Upper lobe of left lung (tissue), 6 donors: ENCODE results near the gene CAMK1D. TPM values are rescaled to one million over a fixed set of nuclear protein-coding genes. Genes with fewer than 3 reads are reported as not detected.

ENCODE experiments used
- ATAC-seq, 2 donors: fragments of 200-7000 bp; cut with Tn5 transposase; one replicate each; pipeline ENCODE4 v1.9.1; 2022; ENCODE audit warnings: mild to moderate bottlenecking in 2 of 2, moderate library complexity in 2 of 2; ENCODE audit not compliant: low FRiP score in 2 of 2
- DNase-seq, 2 donors: peaks; one replicate each; pipeline ENCODE4 v3.0.0-alpha.2; 2019 to 2020
- H3K27ac ChIP-seq, 4 donors: fragments of 200-600 bp; sonication (generic); one replicate each; pipeline ENCODE4 v1.5.1; 2016 to 2019
- H3K27me3 ChIP-seq, 4 donors: fragments of 200-600 bp; sonication (generic); one replicate each; pipeline ENCODE4 v1.5.1; 2017 to 2019
- H3K36me3 ChIP-seq, 4 donors: fragments of 200-600 bp; sonication (generic); one replicate each; pipeline ENCODE4 v1.5.1; 2016 to 2019
- H3K4me1 ChIP-seq, 4 donors: fragments of 200-600 bp; sonication (generic); one replicate each; pipeline ENCODE4 v1.5.1; 2018 to 2019
- H3K4me3 ChIP-seq, 4 donors: fragments of 200-600 bp; sonication (generic); one replicate each; pipeline ENCODE4 v1.5.1; 2017 to 2019; ENCODE audit warnings: mild to moderate bottlenecking in 2 of 4, moderate library complexity in 1 of 4
- H3K9me3 ChIP-seq, 4 donors: fragments of 200-600 bp; sonication (generic); one replicate each; pipeline ENCODE4 v1.5.1; 2018 to 2019
- CTCF ChIP-seq, 6 experiments: fragments of 450-650 bp in 4 of 6; fragments of 200-600 bp in 2 of 6; sonication (generic) in 2 of 6; IDR thresholded peaks; one replicate each; pipeline ENCODE4 v1.5.1; 2016 to 2019; ENCODE audit warnings: antibody characterized with exemption in 6 of 6
- EP300 ChIP-seq, 4 donors: sonication (generic); formaldehyde crosslinking; IDR thresholded peaks; one replicate each; pipeline ENCODE4 v1.5.1; 2017; ENCODE audit warnings: antibody characterized with exemption in 4 of 4, control low read depth in 2 of 4
- POLR2A ChIP-seq, 4 donors: fragments of 450-650 bp; IDR thresholded peaks; one replicate each; pipeline ENCODE4 v1.5.1; 2016 to 2017; ENCODE audit warnings: antibody characterized with exemption in 4 of 4, mild to moderate bottlenecking in 2 of 4
- POLR2AphosphoS5 ChIP-seq, 2 donors: sonication (generic); formaldehyde crosslinking; IDR thresholded peaks; one replicate each; pipeline ENCODE4 v1.5.1; 2017; ENCODE audit warnings: antibody characterized with exemption in 2 of 2
- WGBS, 2 donors: methylation state at CpG; one replicate each; pipeline ENCODE4 v1.1.5; 2017 to 2018; 5-methylcytosine and 5-hydroxymethylcytosine counted together
- total RNA-seq, 6 donors: library from RNA; depleted of rRNA in 4 of 6; stranded (reverse); fragments of >200 nt in 4 of 6; gene quantifications; one replicate each; pipeline versions ENCODE4 v1.1.0 to v1.2.1, GENCODE V29; 2016 to 2021
- donor health status: DM: no; HTN: no; CAD: no; lungs with moderate emphysema.
- donor health status: DM: no; HTN: yes; CAD: no; lungs with severe emphysema.

Gene CAMK1D
- total RNA-seq, 6 donors from 2014 or later, result 6.2 to 29.2 (median 19.0) TPM

- no peak overlapping the region for H3K4me3 ChIP-seq
- H3K27me3 ChIP-seq, result no peaks in the 10 kb centered on the region
- no peaks in the 10 kb centered on the region for H3K36me3 ChIP-seq
- ATAC-seq (no peak), DNase-seq (no peak)
- H3K4me1 ChIP-seq, result no peaks in the 10 kb centered on the region
- no peaks in the 10 kb centered on the region for H3K9me3 ChIP-seq
- WGBS, 2 donors, result 79 to 86% methylated on average over 1 of the region's 1 CpG
- TF ChIP-seq POLR2A (IDR thresholded peaks at IDR 0.05) (no peak), POLR2AphosphoS5 (IDR thresholded peaks at IDR 0.05) (no peak), EP300 (IDR thresholded peaks at IDR 0.05) (no peak), CTCF (IDR thresholded peaks at IDR 0.05) (no peak)
- no peak overlapping the region for H3K27ac ChIP-seq
Observed at GRCh38 chr10:12319076-12319475, 30.3 kb upstream of the CAMK1D start.

GRCh38 chr10:12320892-12321291, 28.5 kb upstream of the CAMK1D start:
- Histone ChIP-seq H3K4me3 (no peak overlapping the region), H3K27me3 (no peaks in the 10 kb centered on the region), H3K4me1 (no peaks in the 10 kb centered on the region), H3K36me3 (no peaks in the 10 kb centered on the region), H3K27ac (no peak overlapping the region), H3K9me3 (no peaks in the 10 kb centered on the region)
- TF ChIP-seq CTCF (IDR thresholded peaks at IDR 0.05) (no peak), POLR2AphosphoS5 (IDR thresholded peaks at IDR 0.05) (no peak), EP300 (IDR thresholded peaks at IDR 0.05) (no peak), POLR2A (IDR thresholded peaks at IDR 0.05) (no peak)
- no peak for DNase-seq
- no peak for ATAC-seq
- 88 to 94% methylated on average over 4 of the region's 4 CpGs for WGBS, 2 donors

GRCh38 chr10:12321641-12322040, 27.7 kb upstream of the CAMK1D start:
- H3K9me3 ChIP-seq, result no peaks in the 10 kb centered on the region
- no peak for TF ChIP-seq POLR2AphosphoS5 (IDR thresholded peaks at IDR 0.05)
- no peak for TF ChIP-seq EP300 (IDR thresholded peaks at IDR 0.05)
- no peak for TF ChIP-seq CTCF (IDR thresholded peaks at IDR 0.05)
- TF ChIP-seq POLR2A (IDR thresholded peaks at IDR 0.05), result no peak
- no peaks in the 10 kb centered on the region for H3K4me1 ChIP-seq
- no peak overlapping the region for H3K4me3 ChIP-seq
- no peak for ATAC-seq
- no peak for DNase-seq
- 90 to 92% methylated on average over 2 of the region's 2 CpGs for WGBS, 2 donors
- H3K27ac ChIP-seq, result no peak overlapping the region
- H3K27me3 ChIP-seq, result no peaks in the 10 kb centered on the region
- H3K36me3 ChIP-seq, result no peaks in the 10 kb centered on the region

DNA sequence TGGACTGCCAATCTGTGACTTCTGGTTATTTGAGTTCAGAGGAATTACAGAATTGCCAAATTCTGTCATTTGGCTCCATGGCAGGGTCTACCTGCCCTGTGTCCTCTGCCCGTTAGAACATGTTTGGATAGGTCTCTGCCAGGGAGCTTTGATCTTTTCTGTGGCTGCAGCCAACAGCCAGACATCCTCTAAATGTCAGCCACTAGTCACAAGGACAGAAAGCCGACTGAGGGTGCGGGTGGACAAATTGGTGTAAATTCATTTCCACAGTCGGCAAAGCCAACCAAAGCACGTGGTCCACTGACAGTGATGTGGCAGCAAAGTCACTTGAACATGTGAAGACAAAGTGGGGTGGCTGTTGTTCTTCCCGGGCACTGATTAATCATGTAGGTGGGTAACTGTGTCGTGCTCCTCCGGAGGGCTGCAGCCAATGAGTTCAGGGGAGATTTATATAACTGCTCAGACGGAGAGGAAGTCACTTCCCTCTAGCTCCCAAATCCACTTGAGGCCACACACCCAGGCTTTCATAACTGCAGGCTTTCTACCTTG, 26.7 kb upstream of the CAMK1D start:
- DNase-seq (no peak), ATAC-seq (no peak)
- 52 to 53% methylated on average over 7 to 9 of the region's 9 CpGs for WGBS, 2 donors
- no peaks in the 10 kb centered on the region for H3K27me3 ChIP-seq
- no peak for TF ChIP-seq EP300 (IDR thresholded peaks at IDR 0.05)
- TF ChIP-seq POLR2A (IDR thresholded peaks at IDR 0.05), result no peak
- H3K9me3 ChIP-seq, result no peaks in the 10 kb centered on the region
- H3K36me3 ChIP-seq, result no peaks in the 10 kb centered on the region
- no peaks in the 10 kb centered on the region for H3K4me1 ChIP-seq
- H3K27ac ChIP-seq, result no peak overlapping the region
- no peak overlapping the region for H3K4me3 ChIP-seq

DNA sequence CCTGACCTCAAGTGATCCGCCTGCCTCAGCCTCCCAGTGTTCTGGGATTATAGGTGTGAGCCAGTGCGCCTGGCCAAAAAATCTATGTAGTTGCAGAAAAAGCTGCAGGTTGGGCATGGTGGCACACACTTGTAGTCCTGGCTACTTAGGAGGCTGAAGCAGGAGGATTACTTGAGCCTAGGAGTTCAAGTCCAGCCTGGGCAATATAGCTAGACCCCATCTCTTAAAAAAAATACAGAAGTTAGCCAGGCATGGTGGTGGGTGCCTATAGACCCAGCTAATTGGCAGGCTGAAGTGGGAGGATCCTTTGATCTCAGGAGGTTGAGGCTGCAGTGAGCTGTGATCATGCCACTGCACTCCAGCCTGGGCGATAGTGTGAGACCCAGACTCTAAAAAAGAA, 24.8 kb upstream of the CAMK1D start:
- no peaks in the 10 kb centered on the region for H3K36me3 ChIP-seq
- no peak for TF ChIP-seq EP300 (IDR thresholded peaks at IDR 0.05)
- 94% methylated on average over 3 of the region's 3 CpGs for WGBS, 2 donors
- ATAC-seq (no peak), DNase-seq (no peak)
- H3K27ac ChIP-seq, result no peak overlapping the region
- H3K27me3 ChIP-seq, result no peaks in the 10 kb centered on the region
- no peaks in the 10 kb centered on the region for H3K4me1 ChIP-seq
- no peaks in the 10 kb centered on the region for H3K9me3 ChIP-seq
- H3K4me3 ChIP-seq, result no peak overlapping the region

GRCh38 chr10:12327074-12327473, 22.3 kb upstream of the CAMK1D start:
- ATAC-seq (no peak), DNase-seq (no peak)
- no peak for TF ChIP-seq POLR2AphosphoS5 (IDR thresholded peaks at IDR 0.05)
- no peak for TF ChIP-seq CTCF (IDR thresholded peaks at IDR 0.05)
- TF ChIP-seq POLR2A (IDR thresholded peaks at IDR 0.05), result no peak
- no peak for TF ChIP-seq EP300 (IDR thresholded peaks at IDR 0.05)
- Histone ChIP-seq H3K27ac (no peak overlapping the region), H3K9me3 (no peaks in the 10 kb centered on the region), H3K36me3 (no peaks in the 10 kb centered on the region), H3K4me1 (no peaks in the 10 kb centered on the region), H3K4me3 (no peak overlapping the region), H3K27me3 (no peaks in the 10 kb centered on the region)
- WGBS, 2 donors, result 85 to 97% methylated on average over 3 of the region's 3 CpGs
